HG03025 (cell line): ENCODE data around the gene ACTR3.
"Not testable (repeated sequence)": the region's sequence is repeated elsewhere in the genome, so short reads cannot be mapped to it uniquely, and the experiment has no call there.

ENCODE experiments used
- ATAC-seq: cut with Tn5 transposase; IDR thresholded peaks from one replicate; pipeline ENCODE4 v1.9.1; 2021; ENCODE audit warnings: mild to moderate bottlenecking, moderate library complexity; ENCODE audit not compliant: unreplicated experiment, low FRiP score

ACTR3 gene

DNA sequence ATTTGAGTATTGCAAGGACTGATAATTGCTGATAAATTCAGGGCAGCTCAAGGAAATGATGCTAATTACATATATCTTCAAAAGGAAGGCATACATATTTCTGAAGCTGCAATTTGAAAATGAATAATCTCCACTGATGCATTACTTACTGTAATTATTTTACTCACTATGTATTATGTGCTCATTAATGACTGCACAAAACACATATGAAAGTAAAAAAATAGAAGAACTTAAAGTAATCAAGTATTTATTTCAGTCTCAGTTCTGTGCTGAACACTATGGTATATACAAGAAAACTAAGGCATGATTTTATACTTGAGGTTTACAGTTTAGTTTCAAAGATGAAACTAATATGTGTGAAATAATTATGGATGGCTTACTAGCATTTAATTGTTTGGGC lies 9.3 kb downstream of the ACTR3 start:
- ATAC-seq, result no peak

DNA sequence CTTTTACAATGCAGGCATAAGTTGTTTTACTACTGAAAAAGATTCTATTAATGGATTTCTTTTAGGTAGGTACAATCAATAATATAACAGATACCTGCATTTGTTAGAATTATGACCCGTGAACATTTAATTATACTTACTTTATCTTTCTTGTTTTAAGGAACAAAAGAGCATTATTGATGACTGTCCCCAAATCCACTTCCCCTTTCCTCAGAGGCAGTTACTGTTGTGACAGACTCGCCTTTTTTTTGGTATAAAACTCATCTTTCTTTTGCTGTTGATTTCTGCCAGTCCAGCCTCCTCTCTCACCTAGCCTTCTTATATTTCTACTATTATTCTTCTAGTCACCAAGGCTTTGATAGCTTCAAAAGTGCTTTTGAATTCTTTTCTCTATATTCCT lies 12.1 kb downstream of the ACTR3 start:
- ATAC-seq, result no peak

DNA sequence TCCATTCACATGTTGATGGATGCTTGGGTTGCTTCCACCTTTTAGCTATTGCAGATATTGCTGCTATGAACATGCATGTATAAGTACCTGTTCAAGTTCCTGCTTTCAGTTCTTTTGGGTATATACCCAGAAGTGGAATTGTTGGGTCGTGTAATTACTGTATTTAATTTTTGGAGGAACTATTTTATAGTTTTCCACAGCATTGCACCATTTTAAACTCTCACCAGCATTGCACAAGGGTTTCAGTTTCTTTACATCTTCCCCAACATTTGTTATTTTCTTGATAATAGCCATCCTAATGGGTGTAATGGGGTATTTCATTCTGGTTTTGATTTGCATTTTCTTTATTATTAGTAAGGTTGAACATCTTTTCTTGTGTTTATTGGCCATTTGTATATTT lies 16.0 kb downstream of the ACTR3 start:
- ATAC-seq, result no peak

DNA sequence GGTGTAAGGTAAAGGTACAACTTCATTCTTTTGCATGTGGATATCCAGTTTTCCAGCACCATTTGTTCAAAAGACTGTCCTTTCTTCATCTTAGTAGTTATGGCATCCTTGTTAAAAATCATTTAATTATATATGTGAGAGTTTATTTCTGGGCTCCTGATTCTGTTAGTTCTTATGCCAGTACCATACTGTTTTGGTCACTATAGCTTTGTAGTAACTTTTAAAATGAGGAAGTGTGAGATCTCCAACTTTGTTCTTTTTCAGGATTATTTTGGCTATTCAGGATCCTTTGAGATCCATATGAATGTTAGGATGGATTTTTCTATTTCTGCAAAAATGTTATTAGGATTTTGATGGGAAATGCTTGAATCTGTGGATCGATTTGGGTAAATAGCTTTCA lies 16.8 kb downstream of the ACTR3 start:
- ATAC-seq, result no peak

DNA sequence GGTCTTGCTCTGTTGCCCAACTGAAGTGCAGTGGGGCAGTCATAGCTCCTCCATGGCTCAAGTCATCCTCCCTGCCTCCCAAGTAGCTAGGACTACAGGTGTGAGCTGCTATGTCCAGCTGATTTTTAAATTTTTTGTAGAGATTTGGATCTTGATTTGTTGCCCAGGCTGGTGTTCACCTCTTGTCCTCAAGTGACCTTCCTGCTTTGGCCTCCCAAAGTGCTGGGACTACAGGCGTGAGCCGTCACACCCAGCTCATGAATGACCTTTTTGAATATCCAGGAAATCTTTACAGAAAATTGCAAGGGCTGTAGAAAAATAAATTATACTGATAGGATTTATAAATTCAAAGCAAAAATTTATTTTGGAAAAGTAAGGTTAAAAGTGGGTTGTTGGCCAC lies 17.4 kb downstream of the ACTR3 start:
- no peak for ATAC-seq

- no peak for ATAC-seq
Observed at GRCh38 chr2:113910110-113910717, 20.3 kb downstream of the ACTR3 start.

DNA sequence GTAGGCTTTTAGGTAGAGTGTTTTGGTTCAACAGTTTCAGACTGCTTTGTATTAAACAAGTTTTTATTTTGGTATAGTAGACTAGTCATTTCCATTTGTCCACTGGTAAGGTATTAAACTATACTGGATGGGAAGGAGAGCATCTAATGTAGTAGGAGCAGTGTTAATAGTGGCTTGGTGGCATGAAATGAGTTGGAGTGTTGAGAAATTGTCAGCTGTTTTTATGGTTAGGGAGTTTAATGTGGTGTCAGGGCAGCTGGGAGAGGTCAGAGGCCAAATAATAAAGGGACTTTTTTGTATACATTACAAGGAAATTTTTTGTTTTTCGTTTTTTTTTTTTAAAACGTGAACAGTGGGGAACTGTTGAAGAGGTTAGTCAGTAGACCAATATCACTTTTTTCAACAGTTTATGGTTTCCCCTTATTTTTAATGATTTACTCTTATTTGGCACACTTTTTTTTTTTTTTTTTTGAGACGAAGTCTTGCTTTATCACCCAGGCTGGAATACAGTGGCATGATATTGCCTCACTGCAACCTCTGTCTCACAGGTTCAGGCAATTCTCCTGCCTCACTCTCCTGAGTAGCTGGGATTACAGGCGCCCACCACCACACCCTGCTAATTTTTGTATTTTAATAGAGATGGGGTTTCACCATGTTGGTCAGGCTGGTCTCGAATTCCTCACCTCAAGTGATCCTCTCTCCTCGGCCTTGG lies 21.2 kb downstream of the ACTR3 start:
- no peak for ATAC-seq

GRCh38 chr2:113915082-113915819 lies 25.4 kb downstream of the ACTR3 start:
- no peak for ATAC-seq

GRCh38 chr2:113918229-113918628 lies 28.3 kb downstream of the ACTR3 start:
- ATAC-seq, result no peak

DNA sequence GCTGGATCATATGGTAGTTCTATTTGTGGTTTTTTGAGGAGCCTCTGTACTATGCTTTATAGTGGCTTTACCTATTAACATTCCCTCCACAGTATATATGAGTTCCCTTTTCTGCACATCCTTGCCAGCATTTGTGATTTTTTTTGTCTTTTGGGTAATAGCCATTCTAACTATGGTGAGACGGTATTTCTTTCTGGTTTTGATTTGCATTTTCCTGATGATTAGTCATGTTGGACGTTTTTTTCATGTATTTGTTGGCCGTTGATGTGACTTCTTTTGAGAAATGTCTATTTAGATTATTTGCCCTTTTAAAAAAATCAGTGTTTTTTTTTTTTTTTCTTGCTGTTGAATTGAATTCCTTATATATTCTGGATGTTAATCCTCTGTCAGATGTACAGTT lies 31.1 kb downstream of the ACTR3 start:
- ATAC-seq, result no peak

GRCh38 chr2:113922335-113922734 lies 32.4 kb downstream of the ACTR3 start:
- ATAC-seq, result no peak

GRCh38 chr2:113922784-113923183 lies 32.9 kb downstream of the ACTR3 start:
- no peak for ATAC-seq

- ATAC-seq, result no peak
Observed at GRCh38 chr2:113925884-113926283, 36.0 kb downstream of the ACTR3 start.

- ATAC-seq, result no peak
Observed at GRCh38 chr2:113926314-113926713, 36.4 kb downstream of the ACTR3 start.

GRCh38 chr2:113930448-113930847 lies 40.6 kb downstream of the ACTR3 start:
- no peak for ATAC-seq

DNA sequence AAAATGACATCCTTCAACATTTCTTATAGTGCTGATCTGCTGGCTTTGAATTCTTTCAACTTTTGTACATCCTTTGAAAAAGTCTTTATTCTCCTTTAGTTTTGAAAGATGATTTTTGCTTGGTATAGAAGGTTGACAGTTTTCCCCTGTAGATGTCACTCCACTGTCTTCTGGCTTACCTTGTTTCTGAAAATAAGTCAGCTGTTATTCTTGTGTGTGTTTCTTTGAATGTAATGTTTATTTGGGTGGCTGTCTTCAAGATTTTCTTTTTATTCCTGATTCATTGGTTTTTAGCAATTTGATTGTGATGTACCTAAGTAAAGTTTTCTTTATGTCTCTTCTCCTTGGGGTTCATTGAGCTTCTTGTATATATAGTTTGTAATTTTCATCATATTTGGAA lies 47.6 kb downstream of the ACTR3 start:
- no peak for ATAC-seq

GRCh38 chr2:113940891-113941290 lies 51.0 kb downstream of the ACTR3 start:
- ATAC-seq, result no peak

- not testable (repeated sequence) for ATAC-seq
Observed at GRCh38 chr2:113945784-113946183, 55.9 kb downstream of the ACTR3 start.

DNA sequence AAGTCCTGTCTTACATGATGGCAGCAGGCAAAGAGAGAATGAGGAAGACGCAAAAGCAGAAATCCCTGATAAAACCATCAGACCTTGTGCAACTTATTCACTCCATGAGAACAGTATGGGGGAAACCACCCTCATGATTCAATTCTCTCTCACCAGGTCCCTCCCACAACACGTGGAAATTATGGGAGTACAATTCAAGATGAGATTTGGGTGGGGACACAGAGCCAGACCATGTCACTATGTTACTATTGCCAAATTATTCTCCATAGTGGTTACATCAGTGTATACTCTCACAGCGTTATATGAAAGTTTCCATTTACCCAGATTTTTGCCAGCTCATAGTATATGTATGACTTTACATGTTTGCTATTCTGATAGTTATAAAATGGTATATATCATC lies 61.0 kb downstream of the ACTR3 start:
- not testable (repeated sequence) for ATAC-seq

GRCh38 chr2:113961000-113961399 lies 71.1 kb downstream of the ACTR3 start:
- no peak for ATAC-seq

DNA sequence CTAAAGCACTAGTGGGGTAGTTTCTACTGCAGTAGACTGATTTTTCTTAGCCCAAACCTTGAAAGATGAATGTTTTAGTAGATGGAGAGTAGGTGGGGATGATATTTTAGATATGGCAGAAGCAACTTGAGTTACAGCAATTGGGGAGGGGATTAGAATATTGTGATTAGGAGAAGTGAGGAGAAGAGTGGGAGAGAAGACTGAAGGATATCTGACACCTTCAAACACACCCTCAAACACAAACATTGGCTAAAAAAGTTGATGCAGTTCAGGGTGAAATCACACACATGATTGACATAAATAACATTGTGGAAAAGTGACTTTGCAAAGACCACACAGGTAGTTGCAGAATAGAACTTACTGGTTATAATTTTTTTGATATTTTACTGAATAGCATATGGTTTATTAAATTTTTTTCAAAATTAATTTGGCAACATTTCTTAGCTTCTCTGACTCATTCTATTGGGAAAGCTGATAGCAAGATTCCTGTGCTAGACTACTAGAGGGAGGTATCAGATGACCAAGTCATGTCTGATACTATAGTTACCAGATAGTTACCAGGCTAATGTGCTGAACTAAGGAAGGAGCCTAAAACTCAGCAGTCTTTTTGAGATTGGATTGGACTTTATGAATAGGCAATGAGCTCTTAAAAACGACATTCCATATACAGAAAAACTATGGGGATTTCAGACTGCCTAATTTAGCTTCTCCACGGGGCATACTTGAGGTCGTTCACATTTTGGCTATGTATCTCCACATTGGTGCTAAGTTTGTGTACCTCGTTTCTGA lies 73.0 kb downstream of the ACTR3 start:
- no peak for ATAC-seq
